HG02938 (cell line): ENCODE measurements around the gene FAM114A2.
A peak's percentile ranks its signal among the peaks of the same experiment; 100 is the strongest.
"Not testable (repeated sequence)": the region's sequence is repeated elsewhere in the genome, so short reads cannot be mapped to it uniquely, and the experiment has no call there.

ENCODE experiments used
- ATAC-seq: cut with Tn5 transposase; IDR thresholded peaks from one replicate; pipeline ENCODE4 v1.9.1; 2021; ENCODE audit warnings: mild to moderate bottlenecking, moderate library complexity; ENCODE audit not compliant: unreplicated experiment

The FAM114A2 gene

GRCh38 chr5:154038707-154039457 is at the start of gene FAM114A2, which contains the start of gene MFAP3:
FAM114A2 (minus strand) TSS chr5:154038910; CDS start chr5:154034953, 3,957 bp downstream.
MFAP3 (plus strand) TSS chr5:154038967; CDS start chr5:154049723, 10,756 bp downstream.
- peak; percentile 95 for ATAC-seq

- ATAC-seq = no peak
Observed at GRCh38 chr5:154087260-154087659, 48.5 kb upstream of the FAM114A2 start.

- no peak for ATAC-seq
Observed at GRCh38 chr5:154086641-154087040, 47.9 kb upstream of the FAM114A2 start.

- no peak for ATAC-seq
Observed at GRCh38 chr5:154086146-154086545, 47.4 kb upstream of the FAM114A2 start.

GRCh38 chr5:154084062-154084639 is 45.4 kb upstream of the FAM114A2 start:
- no peak for ATAC-seq

- ATAC-seq = no peak
Observed at GRCh38 chr5:154081246-154081645, 42.5 kb upstream of the FAM114A2 start.

GRCh38 chr5:154078272-154078671 is 39.6 kb upstream of the FAM114A2 start:
- ATAC-seq = no peak

GRCh38 chr5:154077696-154078095 is 39.0 kb upstream of the FAM114A2 start:
- ATAC-seq = no peak

- ATAC-seq = no peak
Observed at GRCh38 chr5:154076240-154076922, 37.7 kb upstream of the FAM114A2 start.

- ATAC-seq = peak; percentile 88
Observed at GRCh38 chr5:154072414-154073171, 33.9 kb upstream of the FAM114A2 start.

GRCh38 chr5:154071799-154072413 is 33.2 kb upstream of the FAM114A2 start:
- peak; percentile 10 for ATAC-seq

GRCh38 chr5:154069854-154070253 is 31.1 kb upstream of the FAM114A2 start:
- ATAC-seq = not testable (repeated sequence)

GRCh38 chr5:154065971-154066370 is 27.3 kb upstream of the FAM114A2 start:
- ATAC-seq = no peak

GRCh38 chr5:154063372-154063771 is 24.7 kb upstream of the FAM114A2 start:
- no peak for ATAC-seq

GRCh38 chr5:154060606-154061005 is 21.9 kb upstream of the FAM114A2 start:
- no peak for ATAC-seq

GRCh38 chr5:154059583-154059982 is 20.9 kb upstream of the FAM114A2 start:
- ATAC-seq = no peak

- peak; percentile 44 for ATAC-seq
Observed at GRCh38 chr5:154059039-154059430, 20.3 kb upstream of the FAM114A2 start.

GRCh38 chr5:154058055-154059038 is 19.6 kb upstream of the FAM114A2 start:
- peak; percentile 60 for ATAC-seq

GRCh38 chr5:154055201-154055600 is 16.5 kb upstream of the FAM114A2 start:
- no peak for ATAC-seq
